HG03045 (cell line): ENCODE results near the gene PGLYRP1.

Experiments
- ATAC-seq: cut with Tn5 transposase; IDR thresholded peaks from one replicate; pipeline ENCODE4 v1.9.1; 2021; ENCODE audit warnings: mild to moderate bottlenecking, moderate library complexity; ENCODE audit not compliant: unreplicated experiment

PGLYRP1 gene

DNA sequence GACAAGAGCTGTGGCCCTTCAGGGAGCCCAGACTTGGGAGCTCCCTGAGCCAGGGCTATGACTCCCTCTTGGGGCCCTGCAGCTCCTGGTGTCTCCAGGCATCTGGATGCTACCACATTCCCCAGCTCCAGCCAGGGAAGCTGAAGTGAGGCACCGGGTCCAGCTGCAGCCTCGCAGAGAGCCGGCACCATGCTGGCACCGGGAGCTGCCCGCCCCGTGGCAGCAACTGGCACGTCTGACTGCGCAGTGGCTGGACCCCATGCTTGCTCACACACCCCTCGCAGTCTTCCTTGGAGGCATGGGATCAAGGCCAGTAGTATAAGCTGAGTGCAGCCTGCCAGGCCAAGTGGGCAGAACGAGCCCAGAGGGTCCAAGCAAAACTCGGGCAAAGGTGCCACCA lies 10.5 kb upstream of the PGLYRP1 start:
- no peak for ATAC-seq

DNA sequence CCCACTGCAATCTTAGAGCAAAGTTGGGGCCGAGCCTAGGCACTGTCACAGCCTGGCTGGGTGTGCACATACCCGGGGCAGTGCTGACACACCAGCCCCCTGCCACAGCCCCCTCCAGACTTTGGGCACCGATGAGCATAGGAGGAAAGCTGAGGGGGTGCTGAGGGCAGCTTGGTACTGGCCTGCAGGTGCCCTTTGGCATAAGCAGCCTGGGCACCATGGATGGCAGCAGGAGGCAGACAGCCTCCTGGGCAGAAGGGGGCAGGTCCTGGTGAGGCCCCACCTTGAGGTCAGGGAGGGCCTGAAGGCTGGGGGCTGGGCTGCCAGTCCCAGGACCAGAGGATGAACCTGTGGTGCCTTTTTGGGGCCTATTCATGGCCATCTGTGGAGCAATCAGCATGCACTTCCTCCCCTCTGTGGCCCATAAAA lies 9.8 kb upstream of the PGLYRP1 start:
- ATAC-seq = no peak

DNA sequence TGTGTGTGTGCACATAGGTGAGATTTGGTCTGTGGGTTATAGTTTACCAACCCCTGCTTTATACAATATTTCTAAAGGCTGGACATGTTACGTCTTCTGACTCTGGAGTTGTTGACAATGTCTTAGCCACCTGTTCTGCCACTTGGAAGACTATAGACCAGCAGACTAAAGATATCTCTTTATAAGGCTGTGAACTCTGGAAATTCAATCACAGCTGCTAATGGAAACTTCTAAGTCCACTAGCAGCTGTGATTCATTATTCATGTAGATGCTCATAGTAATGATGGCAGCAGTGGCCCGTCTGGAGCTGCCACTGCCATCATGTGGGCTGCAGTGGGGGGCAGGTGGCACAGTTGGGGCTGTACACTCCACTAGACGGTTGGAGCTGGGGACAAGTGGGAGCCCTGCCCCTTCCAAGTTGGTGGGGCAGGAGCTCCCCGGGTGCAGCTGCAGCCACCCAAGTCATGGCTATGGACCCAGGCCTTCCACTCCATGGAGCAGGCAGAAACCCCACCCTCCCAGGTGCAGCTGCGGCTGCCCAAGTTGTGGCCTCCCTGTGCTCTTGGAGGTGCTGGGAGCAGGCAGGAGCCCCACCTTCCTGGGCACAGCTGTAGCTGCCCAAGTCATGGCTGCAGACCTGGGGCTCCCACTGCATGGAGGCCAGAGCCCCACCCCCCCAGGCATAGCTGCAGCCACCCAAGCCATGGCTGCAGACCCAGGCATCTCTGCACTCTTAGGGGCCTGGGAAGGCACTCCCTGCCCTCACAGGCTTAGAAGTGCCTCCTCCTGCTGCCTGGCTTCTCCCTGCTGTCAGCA lies 9.1 kb upstream of the PGLYRP1 start:
- no peak for ATAC-seq

DNA sequence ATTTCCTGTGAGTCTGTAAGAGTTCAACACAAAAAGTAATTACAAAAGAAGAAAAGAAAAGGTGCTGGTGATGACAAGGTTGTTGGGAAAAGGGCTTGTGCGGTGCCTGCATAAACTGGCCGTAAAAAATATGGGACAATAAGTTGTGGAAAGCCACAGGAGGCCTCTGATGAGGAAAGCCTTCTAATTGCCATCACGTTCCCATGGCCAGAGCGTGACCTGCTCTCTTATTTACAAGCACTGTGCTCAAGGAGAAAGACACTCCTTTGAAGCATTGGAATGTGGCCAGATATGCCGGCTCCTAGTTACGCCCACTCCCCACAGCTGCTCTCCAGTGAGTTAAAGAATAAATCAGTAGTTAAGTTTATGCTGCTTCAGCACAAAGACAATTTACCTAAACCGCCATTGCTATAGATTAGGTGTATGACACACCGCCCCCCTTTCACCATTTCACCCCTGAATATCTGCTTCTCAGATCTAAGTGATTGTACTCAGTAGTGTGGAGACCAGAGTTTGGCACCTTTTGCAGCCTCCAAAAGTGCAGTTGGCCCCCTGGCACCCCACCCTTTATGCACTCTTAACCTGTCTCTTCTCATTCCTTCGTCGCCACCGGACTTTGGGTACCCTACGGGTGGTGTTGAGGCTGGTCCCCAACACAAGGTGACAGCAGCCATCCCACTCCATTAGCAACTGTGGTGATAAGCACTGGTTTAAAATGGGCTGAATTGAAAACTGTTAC lies 8.1 kb upstream of the PGLYRP1 start:
- no peak for ATAC-seq

DNA sequence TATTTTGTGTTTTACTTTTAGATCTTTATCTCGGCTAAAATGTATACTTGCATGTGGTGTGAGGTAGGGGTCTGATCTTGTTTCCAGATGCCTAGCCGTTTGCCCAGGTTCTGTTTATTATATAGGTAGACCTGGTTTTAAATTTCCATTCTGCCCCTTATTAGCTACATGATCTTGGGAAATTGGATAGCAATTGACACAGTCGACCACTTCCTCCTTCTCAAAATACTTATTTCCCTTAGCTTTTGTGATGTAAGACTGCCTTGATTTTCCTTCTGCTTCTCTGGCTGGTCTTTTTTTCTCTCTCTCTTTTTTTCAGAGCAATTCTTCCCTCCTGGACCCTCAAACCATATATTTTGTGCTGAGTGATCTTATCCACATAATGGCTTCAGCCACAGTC lies 3.0 kb upstream of the PGLYRP1 start:
- ATAC-seq = no peak

DNA sequence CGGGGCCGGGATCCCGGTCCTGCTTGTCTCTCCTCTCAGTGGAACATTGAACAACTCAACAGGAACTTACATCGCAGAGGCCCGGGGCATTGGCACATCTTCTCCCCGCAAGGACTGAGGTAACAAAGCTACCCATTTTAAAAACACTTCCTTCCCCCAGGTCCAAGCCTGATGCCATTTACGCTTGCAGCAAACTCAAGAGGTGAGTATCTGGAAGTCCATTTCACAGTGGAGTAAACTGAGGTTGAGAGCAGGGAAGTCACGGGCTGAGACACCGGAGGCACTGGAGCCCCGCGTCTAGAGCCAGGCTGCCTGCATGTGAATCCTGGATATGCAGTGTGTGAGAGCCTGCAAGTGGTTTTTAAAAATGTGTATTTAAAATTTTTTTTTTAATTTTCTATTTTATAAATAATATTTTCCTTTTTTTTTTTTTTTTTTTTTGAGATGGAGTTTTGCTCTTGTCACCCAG lies 492 bp upstream of the PGLYRP1 start:
- ATAC-seq = no peak

DNA sequence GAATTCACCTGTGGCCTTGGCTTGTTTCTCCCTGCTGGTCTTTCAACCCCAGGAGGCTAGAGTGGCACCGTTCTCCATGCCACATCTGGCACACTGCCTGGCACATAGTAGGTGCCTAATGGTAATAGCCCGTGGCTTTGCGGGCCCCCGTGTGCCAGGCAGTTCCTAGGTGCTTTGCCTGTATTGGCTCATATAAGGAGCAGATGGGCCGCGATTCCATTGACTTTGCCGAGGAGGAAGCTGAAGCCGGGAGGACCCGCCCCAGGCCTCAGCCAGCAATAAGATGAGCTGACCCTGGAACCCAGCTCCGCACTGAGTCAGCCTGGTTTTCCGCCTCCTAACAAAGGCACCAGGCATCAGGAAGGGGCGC lies 807 bp downstream of the PGLYRP1 start:
- no peak for ATAC-seq

DNA sequence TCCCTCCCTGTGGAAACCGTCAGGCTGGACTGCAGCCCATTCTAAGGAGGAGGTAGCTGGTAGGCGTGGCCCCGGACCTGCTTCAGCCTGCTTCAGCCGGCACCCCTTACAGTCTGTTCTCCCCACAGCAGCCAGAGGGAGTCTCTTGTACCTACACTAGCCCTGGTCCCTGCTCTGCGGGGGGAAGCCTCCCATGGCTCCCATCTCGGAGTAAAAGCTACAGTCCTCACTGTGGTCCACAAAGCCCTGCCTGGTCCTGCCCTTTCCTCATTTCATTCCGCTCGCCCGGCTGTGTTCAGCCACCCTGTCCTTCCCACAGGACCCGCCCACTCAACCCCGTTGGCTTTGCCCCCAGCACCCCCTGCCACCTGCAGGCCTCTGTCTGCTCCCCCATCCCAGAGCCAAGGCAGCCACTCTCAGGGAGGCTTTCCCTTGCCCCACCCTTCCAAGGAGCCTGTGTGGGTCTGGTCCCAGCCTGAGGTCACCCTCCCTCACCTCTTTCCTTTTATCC lies 1.3 kb downstream of the PGLYRP1 start:
- ATAC-seq = no peak

DNA sequence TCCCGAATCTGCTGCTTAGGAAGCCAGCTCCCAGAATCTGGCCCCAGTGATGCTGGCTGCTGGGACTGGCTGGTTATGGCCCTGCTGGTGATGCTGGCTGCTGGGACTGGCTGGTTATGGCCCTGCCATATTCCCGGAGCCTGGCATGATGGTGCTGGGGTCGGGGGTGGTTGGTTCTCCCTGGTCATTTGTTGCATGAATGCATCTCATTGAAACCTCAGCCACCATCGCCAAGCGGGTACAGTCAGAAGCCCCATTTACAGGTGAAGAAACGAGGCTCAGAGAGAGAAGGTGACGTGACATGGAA lies 2.1 kb downstream of the PGLYRP1 start:
- no peak for ATAC-seq

DNA sequence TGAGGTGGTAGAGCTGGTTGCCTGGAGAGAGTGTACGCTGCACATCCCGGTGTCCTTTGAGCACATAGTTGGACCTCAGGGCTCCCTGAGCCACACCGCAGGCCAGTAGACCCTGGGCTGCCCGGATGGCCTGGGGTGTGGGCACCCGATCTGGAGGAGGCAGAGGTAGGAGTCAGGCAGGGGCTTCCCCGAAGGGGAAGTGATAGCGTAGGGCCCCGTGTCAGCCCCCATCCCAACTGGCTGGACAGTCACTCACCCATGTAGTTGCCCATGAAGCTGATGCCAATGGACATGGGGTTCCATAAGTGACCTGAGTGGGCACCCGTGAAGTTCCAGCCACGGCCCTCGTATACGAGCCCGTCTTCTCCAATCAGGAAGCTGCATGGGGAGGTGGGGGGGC lies 3.6 kb downstream of the PGLYRP1 start:
- no peak for ATAC-seq

DNA sequence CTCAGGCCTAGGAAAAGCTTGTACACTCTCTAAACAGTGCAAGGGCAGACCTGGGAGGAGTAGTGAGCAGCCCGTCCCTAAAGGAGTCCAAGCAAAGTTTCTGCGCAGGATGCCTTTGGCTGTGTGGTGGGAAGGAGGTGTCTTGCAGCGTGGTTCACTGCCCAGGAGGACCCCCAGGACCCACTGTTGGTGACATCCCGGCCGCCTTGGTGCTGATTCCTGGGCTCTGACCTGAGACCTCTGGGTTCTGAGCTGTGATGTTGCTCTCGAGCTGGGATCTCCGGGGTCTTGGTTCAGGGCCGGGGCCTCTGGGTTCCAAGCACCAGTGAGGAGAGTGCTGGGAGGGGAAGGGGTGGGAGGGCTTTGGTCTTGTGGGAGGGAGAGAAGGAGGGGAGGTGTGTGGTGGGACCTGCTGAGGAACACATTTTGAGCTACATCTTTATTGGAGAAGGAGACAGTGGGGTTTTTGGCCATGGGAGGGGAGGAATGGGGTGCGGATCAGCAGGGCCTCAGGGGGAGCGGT lies 4.1 kb downstream of the PGLYRP1 start:
- no peak for ATAC-seq

DNA sequence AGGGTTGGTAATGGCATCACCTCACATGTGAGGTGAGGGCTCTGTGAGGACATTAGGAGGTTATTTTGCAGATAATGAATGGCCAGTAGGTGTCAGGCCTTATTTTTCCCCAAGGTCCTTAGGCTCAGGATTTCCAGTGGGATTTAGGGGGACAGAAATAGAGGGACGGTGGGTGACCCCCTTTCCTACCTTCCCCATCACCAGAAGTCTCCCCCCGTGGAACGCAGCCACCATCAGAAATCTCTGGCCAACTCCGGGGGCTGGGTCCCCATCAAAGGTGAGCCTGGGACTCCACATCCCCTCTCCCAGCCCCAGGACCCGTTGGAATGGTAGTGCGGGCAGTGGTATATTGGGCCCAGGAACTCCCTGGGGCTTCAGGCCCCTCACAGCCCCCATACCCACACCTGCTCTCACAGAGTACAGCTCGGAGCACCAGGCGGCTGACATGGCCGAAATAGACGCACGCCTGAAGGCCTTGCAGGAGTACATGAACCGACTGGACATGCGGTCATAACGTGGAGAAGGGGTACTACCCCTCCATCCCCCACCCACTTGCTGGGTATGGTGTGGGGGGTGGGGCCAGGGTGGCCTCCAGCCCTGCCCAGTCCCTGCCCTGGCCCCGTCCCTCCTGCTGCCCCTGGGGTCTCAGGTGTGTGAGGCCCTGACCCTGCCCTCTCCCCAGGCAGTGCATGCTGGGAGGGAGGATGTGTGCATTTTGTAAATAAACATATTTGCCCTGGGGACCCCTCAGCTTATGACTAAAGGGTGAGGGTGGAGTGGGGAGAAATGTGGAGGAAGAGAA lies 4.8 kb downstream of the PGLYRP1 start:
- no peak for ATAC-seq

DNA sequence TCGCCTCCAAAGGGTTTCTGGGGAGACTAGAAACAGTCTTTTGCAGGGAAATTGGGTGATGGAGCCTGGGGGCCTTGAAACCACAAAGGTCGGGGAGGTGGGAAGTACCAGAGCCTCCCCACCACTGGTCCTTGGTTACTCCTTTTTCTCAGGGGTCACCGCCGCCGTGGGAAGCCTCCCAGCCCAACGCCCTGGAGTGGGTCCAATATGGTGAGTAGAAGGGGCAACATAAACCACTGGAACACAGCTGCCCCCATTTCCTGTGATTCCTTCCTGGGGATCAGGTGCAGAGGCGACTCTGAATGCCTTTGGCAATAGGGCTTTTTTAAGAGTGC lies 5.8 kb downstream of the PGLYRP1 start:
- no peak for ATAC-seq

DNA sequence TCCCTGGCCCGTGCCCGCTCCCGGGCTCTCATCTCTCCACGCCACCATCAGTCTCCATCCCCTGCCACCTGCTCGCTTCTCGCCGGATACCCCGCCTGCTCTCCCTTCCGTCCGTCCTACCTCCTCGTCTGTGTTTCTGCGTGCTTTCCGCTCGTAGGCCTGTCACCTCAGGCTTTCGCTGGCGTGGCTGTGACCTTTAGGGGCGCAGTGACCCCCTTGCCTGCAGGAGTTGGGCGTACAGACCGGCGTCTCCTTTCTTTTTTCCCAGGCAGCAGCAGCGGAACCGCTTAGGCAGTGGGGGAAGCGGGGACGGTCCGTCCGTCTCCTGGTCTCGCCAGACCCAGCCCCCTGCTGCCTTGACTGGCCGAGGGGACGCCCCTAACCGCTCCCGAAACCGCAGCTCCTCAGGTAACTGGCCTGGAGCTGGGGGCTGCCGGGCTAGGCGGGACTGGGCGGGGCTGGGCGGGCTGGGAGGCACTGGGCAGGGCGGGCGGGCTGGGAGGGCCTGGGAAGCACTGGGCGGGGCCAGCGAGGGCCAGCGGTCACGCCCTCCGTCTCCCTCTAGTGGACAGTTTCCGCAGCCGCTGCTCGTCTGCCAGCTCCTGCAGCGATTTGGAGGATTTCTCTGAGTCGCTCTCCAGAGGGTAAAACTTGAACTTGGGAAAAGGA lies 6.3 kb downstream of the PGLYRP1 start:
- peak; percentile 61 for ATAC-seq

DNA sequence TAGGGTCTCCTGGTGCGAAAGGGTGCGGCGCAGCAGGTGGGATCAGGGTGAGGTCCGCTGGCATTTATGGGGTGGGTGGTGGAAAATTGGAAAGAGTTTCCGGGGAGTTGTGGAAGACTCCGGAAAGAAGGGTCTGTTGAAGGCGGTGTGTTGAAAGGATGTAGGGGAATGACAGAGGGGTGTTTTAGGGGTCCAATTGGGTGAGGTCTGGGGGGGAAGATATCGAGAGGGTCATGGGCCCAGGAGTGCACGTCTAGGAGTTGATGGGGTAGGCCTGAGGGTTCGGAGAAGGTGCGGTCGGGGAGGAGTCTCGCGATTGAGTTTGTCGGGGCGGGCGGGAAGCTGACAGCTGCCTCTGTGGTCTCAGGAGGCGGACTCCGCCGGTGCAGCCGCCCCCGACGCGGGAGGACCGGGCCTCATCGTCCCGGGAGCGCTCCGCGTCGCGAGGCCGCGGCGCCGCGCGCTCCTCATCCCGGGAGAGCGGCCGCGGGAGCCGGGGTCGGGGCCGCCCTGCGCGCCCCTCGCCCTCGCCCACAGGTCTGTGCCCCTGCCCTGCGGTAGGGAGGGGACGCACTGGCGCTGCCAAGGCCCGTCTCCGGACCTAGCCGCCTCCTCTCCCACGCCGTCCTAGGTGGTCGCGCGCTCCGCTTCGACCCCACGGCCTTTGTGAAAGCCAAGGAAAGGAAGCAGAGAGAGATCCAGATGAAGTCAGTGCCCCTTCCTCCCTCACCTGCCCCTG lies 7.0 kb downstream of the PGLYRP1 start:
- no peak for ATAC-seq

DNA sequence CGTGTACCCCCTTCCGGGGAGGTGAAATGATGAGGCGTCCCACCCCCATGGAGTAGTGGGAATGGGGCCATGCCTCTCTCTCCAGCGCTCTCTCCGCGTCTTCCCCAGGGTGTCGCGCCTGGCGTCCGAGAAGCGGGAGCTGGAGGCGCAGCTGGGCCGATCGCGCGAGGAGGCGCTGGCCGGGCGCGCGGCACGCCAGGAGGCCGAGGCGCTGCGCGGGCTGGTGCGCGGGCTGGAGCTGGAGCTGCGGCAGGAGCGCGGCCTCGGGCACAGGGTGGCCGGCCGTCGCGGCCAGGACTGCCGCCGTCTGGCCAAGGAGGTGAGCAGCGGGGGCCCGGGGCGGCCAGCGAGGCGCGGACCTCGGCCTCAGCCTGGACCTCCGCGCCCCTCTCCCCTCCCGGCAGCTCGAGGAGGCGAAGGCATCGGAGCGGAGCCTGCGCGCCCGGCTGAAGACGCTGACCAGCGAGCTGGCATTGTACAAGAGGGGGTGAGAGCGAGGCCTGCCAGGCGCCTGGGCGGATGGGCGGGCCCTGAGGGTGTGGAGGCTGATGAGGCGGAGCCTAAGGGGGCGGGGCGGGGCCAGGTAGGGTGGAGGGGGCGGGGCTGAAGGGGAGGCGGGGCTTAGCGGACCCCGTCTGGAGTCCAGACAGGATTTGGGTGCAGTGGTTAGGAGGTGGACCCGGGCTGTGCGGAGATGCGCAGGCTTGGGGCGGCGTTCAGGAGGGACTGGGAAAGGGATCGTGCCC lies 7.7 kb downstream of the PGLYRP1 start:
- ATAC-seq = no peak

DNA sequence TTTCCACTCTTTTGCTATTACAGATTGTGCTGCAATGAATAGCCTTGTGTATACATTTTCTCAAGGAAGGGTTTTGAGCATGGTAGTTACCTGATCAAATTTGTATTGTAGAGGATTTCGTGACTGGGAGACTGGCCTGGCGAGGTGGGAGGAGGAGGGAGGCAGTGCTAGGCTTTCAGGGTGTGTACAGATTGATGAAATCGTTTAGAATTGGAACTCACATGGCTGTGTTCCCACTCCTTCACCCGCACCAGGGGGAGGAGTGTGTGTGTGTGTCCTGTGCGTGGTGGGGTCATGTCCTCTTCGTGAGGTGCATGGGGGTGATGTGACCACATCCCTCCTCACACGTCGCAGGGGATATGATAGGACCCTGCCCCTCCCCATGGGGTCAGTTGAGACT lies 8.3 kb downstream of the PGLYRP1 start:
- ATAC-seq = no peak

DNA sequence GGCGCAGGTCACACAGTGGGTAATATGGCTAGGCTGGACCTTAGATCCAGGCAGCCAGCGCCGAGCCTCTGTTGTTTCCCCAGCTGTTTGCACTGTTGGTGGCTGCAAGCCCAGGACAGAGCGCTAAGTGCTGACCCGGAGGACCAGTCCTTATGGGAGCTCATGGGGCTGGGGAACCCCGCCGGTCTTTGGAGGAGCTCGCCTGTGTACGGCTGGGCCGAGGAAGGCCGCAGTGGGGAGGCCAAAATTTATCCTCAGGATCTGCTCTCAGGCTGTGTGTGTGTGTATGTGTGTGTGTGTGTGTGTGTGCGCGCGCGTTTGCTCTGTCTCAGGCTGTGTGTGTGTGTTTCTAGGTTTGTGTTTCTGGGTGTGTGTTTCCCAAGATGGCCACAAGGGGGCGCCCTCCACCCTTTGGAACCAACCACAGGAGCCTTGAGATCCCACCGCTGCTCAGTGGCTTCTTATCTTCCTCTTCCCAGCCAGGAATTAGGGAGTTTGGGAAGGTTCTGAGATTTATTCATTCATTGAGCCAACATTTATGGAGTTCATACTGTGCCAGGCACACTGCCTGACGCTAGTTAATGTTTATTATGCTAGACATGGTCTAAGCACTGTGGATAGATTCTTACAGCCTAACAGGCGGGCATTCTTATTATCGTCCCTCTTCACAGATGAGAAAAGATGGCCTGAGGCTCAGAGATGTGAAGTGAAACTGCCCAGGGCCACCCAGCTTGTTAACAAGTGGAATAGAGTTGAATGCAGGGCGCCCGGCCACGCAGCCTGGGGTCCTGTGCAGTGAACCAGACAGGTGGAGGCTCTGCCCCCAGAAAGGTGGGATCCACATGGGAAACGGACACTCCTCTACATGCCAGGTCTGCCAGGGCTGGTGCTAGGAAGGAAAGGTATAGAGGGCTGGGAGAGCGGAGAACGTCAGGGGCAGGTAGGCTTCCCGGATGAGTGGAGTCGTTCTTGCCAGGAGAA lies 13.0 kb downstream of the PGLYRP1 start:
- no peak for ATAC-seq
